ENCODE results near the gene RFTN2.
A peak's percentile ranks its signal among the peaks of the same experiment; 100 is the strongest.
"Not testable (repeated sequence)": the region's sequence is repeated elsewhere in the genome, so short reads cannot be mapped to it uniquely, and the experiment has no call there.

Gene RFTN2, protein sequence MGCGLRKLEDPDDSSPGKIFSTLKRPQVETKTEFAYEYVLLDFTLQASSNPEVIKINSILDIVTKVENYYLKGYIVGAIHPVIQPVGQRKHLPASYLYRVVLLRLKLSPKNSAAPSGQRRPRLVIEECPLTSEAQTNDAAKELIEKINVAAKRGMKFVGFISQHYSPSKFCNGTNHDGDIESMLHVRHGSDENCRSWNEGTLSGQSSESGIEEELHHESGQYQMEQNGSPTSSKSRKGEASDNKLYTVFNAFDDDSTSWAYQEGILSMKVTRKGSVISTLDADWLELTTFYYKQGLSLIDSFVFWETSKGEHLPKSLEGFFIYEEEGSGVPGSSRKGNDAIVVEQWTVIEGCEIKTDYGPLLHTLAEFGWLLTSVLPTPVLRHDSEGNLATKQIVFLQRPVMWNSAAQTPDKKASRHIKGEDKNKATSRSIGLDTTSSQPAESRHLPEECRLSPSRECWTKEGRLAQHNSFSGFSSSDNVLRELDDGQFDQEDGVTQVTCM

DNA sequence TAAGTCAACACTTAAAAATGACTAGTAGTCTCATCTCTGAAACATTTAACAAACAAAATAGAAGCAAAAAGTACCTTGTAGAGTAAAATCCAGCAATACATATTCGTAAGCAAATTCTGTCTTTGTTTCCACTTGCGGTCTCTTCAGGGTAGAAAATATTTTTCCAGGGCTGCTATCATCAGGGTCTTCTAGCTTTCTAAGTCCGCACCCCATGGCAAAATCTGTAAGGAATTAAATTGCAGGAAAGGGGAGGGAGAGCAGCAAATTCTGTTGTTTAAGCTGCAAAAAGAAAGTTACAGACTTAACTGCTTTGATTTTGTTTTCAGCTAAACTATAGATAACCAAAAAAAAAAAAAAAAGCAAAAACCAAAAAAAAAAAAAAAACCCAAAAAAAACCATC, at the start of gene RFTN2:
RFTN2 (minus strand) TSS at position 342 of the 400 bp plus-strand sequence; CDS start at position 213, 129 bp downstream.
- DNase-seq = no peak

DNA sequence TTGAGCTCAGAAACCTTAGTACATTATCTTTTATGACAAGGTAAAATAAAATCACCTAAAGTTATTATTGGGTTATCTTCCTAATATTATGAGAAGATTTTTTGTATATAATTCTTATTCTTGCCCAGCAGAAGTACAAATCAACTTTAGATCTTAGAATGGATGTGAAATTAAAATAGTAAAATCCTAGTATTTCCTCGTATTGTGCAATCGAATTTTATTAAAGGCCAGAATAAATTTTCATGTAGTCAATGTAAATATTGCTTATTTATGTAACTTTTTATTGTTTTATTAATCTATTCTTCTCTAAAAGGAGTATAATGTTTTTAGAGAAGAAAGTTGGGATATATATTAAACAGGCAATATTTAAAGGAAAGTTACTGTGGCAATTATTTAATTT, 42.5 kb upstream of the RFTN2 start:
- no peak for DNase-seq

DNA sequence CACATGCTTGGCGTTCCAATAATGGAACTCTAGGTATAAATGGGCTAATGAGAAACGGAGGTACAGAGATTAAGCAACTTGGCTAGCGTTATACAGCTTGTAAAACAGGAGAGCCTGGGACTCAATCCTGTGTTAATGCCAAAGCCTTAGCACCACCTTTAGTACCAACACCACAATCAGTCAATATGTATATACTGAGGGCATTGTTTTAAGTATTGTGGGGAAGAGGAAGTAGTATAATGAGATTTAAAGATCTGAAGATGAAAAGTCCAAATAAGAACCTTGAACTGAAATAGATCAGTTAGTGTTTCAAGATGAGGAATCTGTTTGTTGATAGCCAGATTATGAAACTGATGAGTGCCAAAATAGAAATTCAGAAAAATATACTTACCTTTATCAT, 37.9 kb upstream of the RFTN2 start:
- no peak for DNase-seq

DNA sequence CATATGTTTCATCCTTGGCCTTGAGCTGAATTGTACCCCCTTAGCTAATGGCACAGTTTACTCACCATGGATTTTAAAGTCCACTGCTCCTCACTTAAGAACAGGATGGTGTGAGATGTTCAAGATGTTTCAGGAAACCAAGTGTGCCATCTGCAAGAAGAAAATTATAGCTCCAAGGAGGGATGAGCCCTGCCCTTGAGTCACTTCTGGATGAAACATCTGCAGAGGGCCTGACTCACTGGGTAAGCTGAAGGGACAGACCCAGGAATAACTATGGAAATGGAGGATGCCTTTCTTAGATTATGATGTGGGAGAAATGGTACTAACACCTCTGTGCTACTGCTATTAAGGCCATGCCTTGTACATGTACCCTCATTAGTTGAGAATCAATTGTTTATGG, 36.2 kb upstream of the RFTN2 start:
- DNase-seq = no peak

DNA sequence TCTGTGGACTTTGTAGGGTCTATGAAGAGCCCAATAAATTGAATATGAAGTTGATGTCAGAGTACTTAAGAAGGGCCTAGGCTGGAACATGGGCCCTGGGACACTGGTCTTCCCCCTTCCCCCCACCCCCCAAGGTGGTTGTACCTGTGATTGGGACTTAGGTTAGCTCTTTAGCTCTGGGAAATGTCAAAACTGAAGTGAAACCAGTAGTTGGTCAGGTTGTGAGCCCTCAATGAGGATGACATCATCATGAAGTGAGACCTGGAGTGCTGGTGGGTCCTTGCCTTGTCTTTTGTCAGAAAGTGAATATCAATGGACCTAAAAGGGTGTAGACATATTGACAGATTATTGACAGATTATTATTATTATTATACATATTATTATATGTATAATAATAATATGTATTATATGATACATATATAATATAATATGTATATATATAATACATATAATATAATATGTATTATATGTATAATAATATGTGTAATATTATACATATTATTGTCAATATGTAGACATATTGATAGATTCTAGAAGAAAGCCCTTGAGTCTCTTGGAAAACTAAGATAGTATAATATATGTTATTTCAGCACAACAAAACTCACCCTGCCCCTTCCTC, 35.1 kb upstream of the RFTN2 start:
- no peak for DNase-seq

DNA sequence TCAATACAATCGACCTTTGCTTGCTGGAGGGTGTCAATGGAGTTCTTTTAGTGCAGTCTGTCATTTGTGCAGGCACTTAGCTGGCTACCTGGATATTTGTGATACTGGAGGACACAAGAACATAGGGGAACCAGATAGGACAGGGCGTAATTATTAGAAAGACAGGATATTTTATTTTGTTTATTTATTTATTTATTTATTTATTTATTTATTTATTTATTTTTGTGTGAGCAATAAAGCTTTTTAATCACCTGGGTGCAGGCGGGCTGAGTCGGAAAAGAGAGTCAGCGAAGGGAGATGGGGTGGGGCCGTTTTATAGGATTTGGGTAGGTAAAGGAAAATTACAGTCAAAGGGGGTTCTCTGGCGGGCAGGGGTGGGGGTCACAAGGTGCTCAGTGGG, 33.8 kb upstream of the RFTN2 start:
- not testable (repeated sequence) for DNase-seq

DNA sequence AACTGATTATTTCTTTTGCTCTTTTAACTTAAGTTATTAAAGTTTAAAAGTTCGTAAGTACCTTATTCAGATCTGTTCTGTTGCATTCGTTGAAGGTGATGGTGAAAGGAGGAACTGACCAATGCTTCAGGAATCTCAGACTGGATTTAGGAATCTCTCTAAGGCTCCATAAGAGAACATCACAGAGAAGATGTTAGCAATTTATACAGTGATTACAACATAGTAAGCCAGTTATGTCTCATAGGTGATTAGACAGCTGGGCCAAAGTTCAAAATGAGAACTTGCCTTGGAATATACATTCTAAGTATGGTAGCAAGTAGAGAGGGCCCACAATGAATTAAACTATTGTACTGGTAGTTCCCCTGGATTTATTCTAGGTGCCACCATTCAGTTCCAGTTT, 32.9 kb upstream of the RFTN2 start:
- no peak for DNase-seq

DNA sequence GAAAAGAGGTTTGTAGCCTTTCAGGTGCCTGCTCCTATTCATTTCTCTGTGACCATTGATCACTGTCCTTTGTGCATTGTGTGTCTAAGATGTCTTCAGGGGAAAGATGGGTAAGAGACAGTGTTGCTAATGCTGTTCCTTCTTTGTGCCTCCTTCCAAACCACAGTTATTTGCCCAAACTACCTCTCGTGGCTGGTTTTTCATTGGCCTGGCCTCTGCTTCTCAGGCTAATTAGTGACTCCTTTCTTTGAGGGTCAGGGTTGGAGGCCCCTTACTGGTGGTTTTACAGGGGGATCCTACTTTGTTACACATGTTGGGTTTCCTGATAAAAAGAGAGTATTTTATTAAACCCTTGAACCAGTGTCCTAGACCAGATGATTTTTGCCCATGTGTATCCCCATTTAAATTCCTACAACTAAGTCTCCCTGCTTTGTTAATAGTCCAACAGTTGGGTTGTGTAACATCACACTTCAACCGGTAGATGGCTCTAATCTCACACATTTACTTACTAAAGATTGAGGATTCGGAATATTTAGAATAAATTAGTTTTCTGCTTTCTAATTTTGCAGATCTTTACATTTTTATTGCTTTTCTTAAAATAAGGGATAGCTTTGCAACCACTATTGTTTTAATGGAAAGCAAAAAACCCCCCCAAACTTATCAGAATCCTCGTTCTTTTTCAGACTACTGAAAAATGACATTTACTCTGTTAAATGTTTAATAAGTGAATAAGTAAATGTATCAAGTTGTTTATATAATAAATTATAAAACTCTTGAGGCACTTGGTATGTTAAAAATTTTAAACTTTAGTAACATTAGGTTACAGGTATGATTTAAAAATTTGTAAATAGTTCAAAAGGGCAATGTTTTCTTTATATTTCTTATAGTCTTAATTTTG, 32.2 kb upstream of the RFTN2 start:
- DNase-seq = no peak

DNA sequence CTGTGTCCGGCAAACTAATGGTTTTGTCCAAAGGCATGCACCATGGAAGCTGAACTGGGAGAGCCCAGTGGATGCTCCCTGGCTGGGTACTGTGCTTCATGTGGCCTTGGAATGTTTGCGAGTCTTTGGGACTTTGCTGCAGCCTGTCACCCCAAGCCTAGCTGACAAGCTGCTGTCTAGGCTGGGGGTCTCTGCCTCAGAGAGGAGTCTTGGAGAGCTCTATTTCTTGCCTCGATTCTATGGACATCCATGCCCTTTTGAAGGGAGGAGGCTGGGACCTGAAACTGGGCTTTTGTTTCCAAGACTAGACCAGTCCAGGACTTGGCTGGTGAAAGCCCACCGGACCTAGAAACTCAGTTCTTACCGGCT, 31.4 kb upstream of the RFTN2 start:
- no peak for DNase-seq

DNA sequence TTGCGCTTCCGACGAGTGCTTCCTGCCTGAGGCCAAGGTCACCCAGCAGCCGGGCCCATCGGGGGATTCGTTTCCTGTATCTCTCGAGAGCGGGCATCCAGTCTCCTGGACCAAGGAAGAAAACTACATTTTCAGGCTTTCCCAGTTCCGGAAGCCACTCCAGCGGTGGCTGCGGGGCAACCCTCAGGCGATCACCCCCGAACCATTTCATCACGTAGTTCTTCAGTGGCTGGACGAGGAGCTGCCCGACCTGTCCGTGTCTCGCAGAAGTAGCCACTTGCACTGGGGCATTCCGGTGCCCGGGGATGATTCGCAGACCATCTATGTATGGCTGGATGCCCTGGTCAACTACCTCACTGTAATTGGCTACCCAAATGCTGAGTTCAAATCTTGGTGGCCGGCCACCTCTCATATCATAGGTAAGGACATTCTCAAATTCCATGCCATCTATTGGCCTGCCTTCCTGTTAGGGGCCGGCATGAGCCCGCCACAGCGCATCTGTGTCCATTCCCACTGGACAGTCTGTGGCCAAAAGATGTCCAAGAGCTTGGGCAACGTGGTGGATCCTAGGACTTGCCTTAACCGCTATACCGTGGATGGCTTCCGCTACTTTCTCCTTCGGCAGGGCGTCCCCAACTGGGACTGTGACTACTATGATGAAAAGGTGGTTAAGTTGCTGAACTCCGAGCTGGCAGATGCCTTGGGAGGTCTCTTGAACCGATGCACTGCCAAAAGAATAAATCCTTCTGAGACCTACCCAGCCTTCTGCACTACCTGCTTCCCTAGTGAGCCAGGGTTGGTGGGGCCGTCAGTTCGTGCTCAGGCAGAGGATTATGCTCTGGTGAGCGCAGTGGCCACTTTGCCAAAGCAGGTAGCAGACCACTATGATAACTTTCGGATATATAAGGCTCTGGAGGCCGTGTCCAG, 30.8 kb upstream of the RFTN2 start:
- no peak for DNase-seq

DNA sequence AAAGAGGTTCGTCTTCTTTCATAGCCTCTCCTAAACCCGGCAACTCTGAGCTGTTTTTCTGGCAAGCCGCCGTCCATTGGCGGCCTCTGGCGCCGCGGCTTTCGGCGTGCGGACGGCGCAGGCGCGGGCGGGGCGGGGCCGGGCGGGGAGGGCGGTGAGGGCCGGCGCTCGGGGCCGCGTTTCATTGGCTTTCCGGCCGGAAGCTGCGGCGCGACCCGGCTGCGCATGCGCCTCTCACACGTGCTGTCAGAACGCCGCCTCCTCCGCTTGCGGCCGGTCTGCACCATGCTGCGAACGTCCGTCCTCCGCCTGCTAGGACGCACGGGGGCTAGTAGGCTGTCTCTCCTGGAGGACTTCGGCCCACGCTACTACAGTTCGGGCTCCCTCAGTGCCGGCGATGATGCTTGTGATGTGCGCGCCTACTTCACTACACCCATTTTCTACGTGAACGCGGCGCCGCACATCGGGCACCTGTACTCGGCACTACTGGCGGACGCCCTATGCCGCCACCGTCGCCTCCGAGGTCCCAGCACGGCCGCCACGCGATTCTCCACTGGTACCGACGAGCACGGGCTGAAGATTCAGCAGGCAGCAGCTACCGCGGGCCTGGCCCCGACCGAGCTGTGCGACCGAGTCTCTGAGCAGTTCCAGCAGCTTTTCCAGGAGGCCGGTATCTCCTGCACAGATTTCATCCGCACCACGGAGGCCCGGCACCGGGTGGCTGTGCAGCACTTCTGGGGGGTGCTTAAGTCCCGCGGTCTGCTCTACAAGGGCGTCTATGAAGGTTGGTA, 29.9 kb upstream of the RFTN2 start, which contains the start of gene MARS2:
MARS2 (plus strand) TSS at position 249 of the 791 bp plus-strand sequence; CDS start at position 286, 37 bp downstream.
- peak; percentile 93 for DNase-seq

DNA sequence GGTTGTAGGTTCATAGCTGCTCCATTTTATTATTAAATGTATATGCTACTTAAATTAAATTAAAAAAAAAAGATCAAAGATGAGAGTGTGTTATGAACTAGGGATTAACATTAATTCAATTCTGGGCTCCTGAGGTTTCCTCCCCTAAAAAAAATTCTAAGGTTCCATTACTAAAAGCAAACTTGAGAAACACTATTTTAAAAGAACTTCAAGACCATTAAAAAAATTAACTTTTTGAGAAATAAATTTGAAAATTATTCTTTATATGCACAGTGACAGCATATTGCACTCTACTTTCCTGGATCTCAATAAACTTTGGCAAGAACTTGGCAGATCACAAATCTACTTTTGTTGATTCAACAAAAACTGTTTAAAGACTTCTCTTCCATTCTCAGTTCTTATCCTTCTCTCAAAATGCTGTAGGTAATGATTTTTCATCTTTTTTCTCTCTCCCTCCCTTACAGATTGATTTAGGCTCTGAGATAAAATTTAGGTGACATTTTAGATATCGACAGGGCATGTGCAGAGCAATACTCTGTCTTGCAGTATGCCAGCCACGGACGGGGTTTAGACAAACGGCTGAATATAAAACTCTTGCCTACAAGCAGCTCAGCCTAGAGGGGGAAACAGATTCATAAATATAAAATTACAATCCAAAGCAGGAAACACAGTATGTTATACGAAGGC, 29.2 kb upstream of the RFTN2 start:
- DNase-seq = no peak

DNA sequence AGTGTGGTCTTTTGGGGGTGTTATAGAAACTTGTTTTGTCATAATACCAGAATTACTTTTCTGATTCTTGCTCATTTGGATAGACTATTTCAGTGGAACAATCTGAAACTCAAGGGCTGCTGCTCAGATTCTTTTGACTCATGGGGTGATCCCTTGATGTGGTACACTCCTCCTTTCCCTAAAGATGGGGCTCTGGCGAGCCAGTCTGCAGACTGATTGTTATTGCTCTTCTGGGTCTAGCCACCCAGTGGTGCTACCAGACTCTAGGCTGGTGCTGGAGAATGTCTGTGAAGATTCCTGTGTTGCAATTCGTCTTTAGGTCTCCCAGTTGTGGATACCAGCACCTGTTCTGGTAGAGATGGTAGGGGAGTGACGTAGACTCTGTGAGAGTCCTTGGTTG, 25.6 kb upstream of the RFTN2 start:
- DNase-seq = no peak

DNA sequence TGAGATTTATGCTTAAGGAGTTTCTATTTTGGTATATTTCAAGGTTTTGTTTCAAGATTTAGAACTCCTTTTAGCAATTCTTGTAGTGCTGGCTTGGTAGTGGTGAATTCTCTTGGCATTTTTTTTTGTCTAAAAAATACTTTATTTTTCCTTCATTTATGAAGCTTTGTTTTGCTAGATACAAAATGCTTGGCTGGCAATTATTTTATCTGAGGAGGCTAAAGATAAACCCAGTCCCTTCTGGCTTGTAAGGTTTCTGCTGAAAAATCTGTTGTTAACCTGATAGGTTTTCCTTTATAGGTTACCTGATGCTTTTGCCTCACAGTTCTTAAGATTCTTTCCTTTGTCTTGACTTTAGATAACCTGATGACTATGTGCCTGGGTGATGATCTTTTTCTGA, 24.3 kb upstream of the RFTN2 start:
- DNase-seq = not testable (repeated sequence)

DNA sequence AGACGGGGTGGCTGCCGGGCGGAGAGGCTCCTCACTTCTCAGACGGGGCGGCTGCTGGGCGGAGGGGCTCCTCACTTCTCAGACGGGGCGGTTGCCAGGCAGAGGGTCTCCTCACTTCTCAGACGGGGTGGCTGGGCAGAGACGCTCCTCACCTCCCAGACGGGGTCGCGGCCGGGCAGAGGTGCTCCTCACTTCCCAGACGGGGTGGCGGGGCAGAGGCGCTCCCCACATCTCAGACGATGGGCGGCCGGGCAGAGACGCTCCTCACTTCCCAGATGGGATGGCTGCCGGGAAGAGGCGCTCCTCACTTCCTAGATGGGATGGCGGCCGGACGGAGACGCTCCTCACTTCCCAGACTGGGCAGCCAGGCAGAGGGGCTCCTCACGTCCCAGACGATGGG, 21.2 kb upstream of the RFTN2 start:
- not testable (repeated sequence) for DNase-seq

DNA sequence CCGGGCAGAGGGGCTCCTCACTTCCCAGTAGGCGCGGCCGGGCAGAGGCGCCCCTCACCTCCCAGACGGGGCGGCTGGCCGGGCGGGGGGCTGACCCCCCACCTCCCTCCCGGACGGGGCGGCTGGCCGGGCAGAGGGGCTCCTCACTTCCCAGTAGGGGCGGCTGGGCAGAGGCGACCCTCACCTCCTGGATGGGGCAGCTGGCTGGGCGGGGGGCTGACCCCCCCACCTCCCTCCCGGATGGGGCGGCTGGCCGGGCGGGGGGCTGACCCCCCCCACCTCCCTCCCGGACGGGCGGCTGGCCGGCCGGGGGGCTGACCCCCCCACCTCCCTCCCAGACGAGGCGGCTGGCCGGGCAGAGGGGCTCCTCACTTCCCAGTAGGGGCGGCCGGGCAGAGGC, 20.6 kb upstream of the RFTN2 start:
- DNase-seq = not testable (repeated sequence)

DNA sequence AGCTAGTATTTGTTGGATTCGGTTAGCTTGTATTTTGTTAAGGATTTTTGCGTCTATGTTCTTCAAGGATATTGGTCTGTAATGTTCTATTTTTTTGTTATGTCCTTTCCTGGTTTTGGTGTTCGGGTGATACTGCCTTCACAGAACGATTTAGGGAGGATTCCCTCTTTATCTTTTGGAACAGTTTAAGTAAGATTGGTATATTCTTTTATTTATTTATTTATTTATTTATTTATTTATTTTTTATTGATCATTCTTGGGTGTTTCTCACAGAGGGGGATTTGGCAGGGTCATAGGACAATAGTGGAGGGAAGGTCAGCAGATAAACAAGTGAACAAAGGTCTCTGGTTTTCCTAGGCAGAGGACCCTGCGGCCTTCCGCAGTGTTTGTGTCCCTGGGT, 19.8 kb upstream of the RFTN2 start:
- DNase-seq = not testable (repeated sequence)

DNA sequence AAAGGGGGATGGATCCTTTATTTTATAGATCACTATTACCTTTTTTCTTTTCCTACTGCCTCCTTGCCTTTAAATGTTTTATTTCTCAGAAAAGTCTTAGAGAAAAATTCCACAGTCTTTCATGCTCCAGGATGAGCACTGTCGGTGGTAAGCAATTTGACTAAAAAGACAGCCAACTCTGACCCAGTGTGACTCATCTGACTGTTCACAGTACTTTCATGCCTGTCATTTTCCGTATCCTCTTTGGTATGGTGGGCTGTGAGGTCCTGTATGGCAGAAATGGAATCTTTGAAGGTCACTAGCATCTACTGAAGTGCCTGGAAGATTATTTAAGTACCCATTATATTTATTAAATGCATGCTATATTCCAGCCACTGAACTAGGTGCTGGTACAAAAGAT, 2.1 kb upstream of the RFTN2 start:
- no peak for DNase-seq

DNA sequence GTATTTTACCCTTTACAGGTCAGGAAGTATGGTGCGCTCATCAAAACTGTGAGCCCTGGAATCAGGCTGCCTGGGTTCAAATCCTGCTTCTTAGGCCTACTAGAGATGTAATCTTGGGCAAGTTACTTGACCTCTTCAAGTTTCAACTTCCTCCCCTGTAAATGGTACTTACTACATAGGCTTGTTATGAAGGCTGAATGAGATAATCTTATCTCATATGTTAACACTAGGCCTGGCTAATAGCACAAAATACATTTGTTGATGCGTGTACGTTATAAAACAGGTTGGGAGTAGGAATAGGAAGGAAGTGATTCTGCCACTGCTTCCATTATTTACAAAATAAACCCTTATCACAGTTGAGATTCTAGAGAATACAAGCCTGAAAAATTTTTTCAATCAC, 1.7 kb upstream of the RFTN2 start:
- no peak for DNase-seq

DNA sequence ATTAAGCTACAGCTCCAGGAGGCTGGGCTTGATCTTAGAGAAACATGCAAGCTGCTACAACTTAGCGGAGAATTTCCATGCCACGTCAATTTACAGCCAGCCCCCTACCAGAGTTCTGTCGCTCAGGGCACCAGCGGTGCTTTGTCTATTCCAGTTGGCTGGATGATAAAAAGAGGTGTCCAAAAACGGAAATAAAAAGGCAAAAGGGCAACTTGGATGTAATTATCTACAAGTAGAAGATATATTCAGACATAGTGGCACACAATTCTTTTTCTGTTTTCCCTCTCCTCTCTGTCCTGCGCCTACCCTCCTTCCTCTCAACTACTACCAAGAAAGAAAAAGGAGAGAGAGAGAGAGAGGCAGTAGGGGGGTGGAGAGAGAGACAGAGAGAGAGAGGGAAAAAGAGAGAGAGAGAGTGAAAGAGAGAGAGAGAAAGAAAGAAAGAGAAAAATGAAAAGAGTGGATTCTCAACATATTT, 363 bp upstream of the RFTN2 start:
- DNase-seq = no peak

DNA sequence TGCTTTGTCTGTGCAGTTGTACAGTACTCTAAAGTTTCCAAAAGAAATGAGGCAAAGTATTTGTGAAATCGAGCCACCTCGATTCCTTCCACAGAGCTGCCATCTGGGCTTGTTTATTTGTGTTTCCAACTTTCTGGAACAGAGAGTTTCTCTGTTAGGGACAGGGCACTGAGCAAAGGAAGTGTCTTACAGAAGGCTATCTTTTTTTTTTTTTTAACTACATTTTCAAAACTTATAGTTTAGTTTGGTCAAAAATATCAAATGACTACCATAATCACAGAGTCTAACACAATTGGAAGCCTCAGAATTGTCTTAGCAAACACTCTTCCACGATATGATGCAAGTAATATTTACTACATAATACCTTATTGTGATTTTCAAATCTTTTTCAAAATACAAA, 796 bp downstream of the RFTN2 start:
- DNase-seq = no peak
